ENCODE measurements around the gene BAIAP2L2.
"Not testable (repeated sequence)": the region's sequence is repeated elsewhere in the genome, so short reads cannot be mapped to it uniquely, and the experiment has no call there.

The BAIAP2L2 gene

GRCh38 chr22:38127869-38128268 is 17.4 kb upstream of the BAIAP2L2 start:
- no peak for DNase-seq

GRCh38 chr22:38126928-38127668 is 16.6 kb upstream of the BAIAP2L2 start:
- DNase-seq, result no peak

GRCh38 chr22:38125751-38126201 is 15.3 kb upstream of the BAIAP2L2 start:
- DNase-seq, result no peak

GRCh38 chr22:38125038-38125610 is 14.6 kb upstream of the BAIAP2L2 start:
- no peak for DNase-seq

GRCh38 chr22:38124236-38124974 is 13.9 kb upstream of the BAIAP2L2 start:
- no peak for DNase-seq

- DNase-seq, result no peak
Observed at GRCh38 chr22:38122616-38123015, 12.1 kb upstream of the BAIAP2L2 start.

- no peak for DNase-seq
Observed at GRCh38 chr22:38120359-38121110, 10.1 kb upstream of the BAIAP2L2 start.

- not testable (repeated sequence) for DNase-seq
Observed at GRCh38 chr22:38118747-38119146, 8.3 kb upstream of the BAIAP2L2 start.

- no peak for DNase-seq
Observed at GRCh38 chr22:38118182-38118581, 7.7 kb upstream of the BAIAP2L2 start.

GRCh38 chr22:38117556-38117955 is 7.1 kb upstream of the BAIAP2L2 start:
- not testable (repeated sequence) for DNase-seq

- DNase-seq, result no peak
Observed at GRCh38 chr22:38115423-38116205, 5.1 kb upstream of the BAIAP2L2 start.

- peak; percentile 72 to 78 for DNase-seq
Observed at GRCh38 chr22:38114484-38115398, 4.3 kb upstream of the BAIAP2L2 start.

GRCh38 chr22:38112381-38112780 is 1.9 kb upstream of the BAIAP2L2 start:
- no peak for DNase-seq

- DNase-seq, result no peak
Observed at GRCh38 chr22:38111925-38112355, 1.5 kb upstream of the BAIAP2L2 start.

GRCh38 chr22:38110863-38111852 is 674 bp upstream of the BAIAP2L2 start:
- no peak for DNase-seq

GRCh38 chr22:38109371-38110001 is 998 bp downstream of the BAIAP2L2 start:
- DNase-seq, result peak in 1 of 2 donors; percentile 14

- no peak for DNase-seq
Observed at GRCh38 chr22:38108561-38109319, 1.7 kb downstream of the BAIAP2L2 start.
